GM23248 (cell line): ENCODE measurements around the gene FILIP1L. TPM values are rescaled to one million over a fixed set of nuclear protein-coding genes. Genes with fewer than 3 reads are reported as not detected.

Experiments
- DNase-seq: peaks from one replicate; pipeline ENCODE4 v3.0.0-alpha.2; 2015
- H2AFZ ChIP-seq: fragments of 200-600 bp; sonication (generic); 2 replicates; pipeline ENCODE4 v1.6.1; 2016; ENCODE audit warnings: antibody characterized with exemption
- H3F3A ChIP-seq: fragments of 200-600 bp; sonication (generic); 2 replicates; pipeline ENCODE4 v1.6.1; 2016; ENCODE audit warnings: mild to moderate bottlenecking, antibody characterized with exemption, mixed run types; ENCODE audit not compliant: insufficient read depth
- H3K27ac ChIP-seq: fragments of 200-600 bp; sonication (generic); 2 replicates; pipeline ENCODE4 v1.5.1; 2016; ENCODE audit warnings: mild to moderate bottlenecking
- H3K27me3 ChIP-seq: fragments of 200-600 bp; sonication (generic); replicated peaks from 2 replicates; pipeline ENCODE4 v1.6.1; 2016; ENCODE audit warnings: mild to moderate bottlenecking; ENCODE audit not compliant: insufficient read depth
- H3K36me3 ChIP-seq: fragments of 200-600 bp; sonication (generic); 2 replicates; pipeline ENCODE4 v1.6.1; 2016; ENCODE audit warnings: low read depth, mild to moderate bottlenecking
- H3K4me1 ChIP-seq: fragments of 200-600 bp; sonication (generic); 2 replicates; pipeline ENCODE4 v1.6.1; 2016; ENCODE audit warnings: mild to moderate bottlenecking; ENCODE audit not compliant: insufficient read depth
- H3K4me2 ChIP-seq: fragments of 200-600 bp; sonication (generic); one replicate; pipeline ENCODE4 v1.6.1; 2016; ENCODE audit warnings: mild to moderate bottlenecking; ENCODE audit not compliant: unreplicated experiment
- H3K4me3 ChIP-seq: fragments of 200-600 bp; sonication (generic); 2 replicates; pipeline ENCODE4 v1.5.1; 2016; ENCODE audit warnings: mild to moderate bottlenecking
- H3K79me2 ChIP-seq: fragments of 200-600 bp; sonication (generic); 2 replicates; pipeline ENCODE4 v1.6.1; 2016; ENCODE audit warnings: mild to moderate bottlenecking; ENCODE audit not compliant: insufficient read depth
- H3K9ac ChIP-seq: fragments of 200-600 bp; sonication (generic); 2 replicates; pipeline ENCODE4 v1.6.1; 2016; ENCODE audit warnings: mild to moderate bottlenecking
- H3K9me2 ChIP-seq: fragments of 200-600 bp; sonication (generic); 2 replicates; pipeline ENCODE4 v1.6.1; 2016; ENCODE audit warnings: mixed run types, mild to moderate bottlenecking, moderate library complexity; ENCODE audit not compliant: insufficient read depth
- H3K9me3 ChIP-seq: fragments of 200-600 bp; sonication (generic); one replicate; pipeline ENCODE4 v1.6.1; 2017; ENCODE audit warnings: low read depth
- H4K20me1 ChIP-seq: fragments of 200-600 bp; sonication (generic); 2 replicates; pipeline ENCODE4 v1.6.0; 2016; ENCODE audit not compliant: insufficient read depth
- EZH2 ChIP-seq: fragments of 200-600 bp; sonication (generic); IDR thresholded peaks from 2 replicates; pipeline ENCODE4 v1.6.1; 2018; ENCODE audit warnings: antibody characterized with exemption, mild to moderate bottlenecking; ENCODE audit not compliant: insufficient read depth, poor library complexity, severe bottlenecking
- EZH2phosphoT487 ChIP-seq: fragments of 200-600 bp; sonication (generic); IDR thresholded peaks from 2 replicates; pipeline ENCODE4 v1.6.1; 2018; ENCODE audit warnings: antibody characterized with exemption, moderate library complexity, mild to moderate bottlenecking, low read depth; ENCODE audit not compliant: insufficient read depth
- WGBS, 2 experiments: methylation state at CpG; one replicate each; pipeline ENCODE4 v1.1.6; 2015 to 2017; ENCODE audit warnings: low lambda C conversion rate in 2 of 2, low coverage in 1 of 2; ENCODE audit errors: missing lambda C conversion rate in 2 of 2; 5-methylcytosine and 5-hydroxymethylcytosine counted together
- in situ Hi-C: fragments of 300-500 bp; cut with MboI; formaldehyde crosslinking; loops from 2 replicates; pipeline ENCODE4 v1.15.0; 2020
- microRNA-seq: library from miRNA; unstranded; fragments of <30 nt; microRNA quantifications from one replicate; pipeline ENCODE4, GENCODE V29; 2016; ENCODE audit warnings: borderline number of aligned reads
- polyA plus RNA-seq: library from polyadenylated mRNA; unstranded; fragments of >200 nt; fragmentation: Nextera tagmentation; extraction: Ambion mirVana; gene quantifications from 2 replicates; pipeline ENCODE4 v1.2.1, GENCODE V29; 2016
- small RNA-seq: library from RNA; depleted of rRNA; stranded (forward); fragments of <200 nt; gene quantifications from one replicate; pipeline ENCODE3, GENCODE V24; 2014; ENCODE audit warnings: low read depth, low replicate concordance
- total RNA-seq: library from RNA; depleted of rRNA; stranded (reverse); fragments of >200 nt; shearing (Covaris generic); gene quantifications from 2 replicates; pipeline ENCODE4 v1.2.3, GENCODE V29; 2014; rRNA removed

The FILIP1L gene
- total and polyA plus RNA-seq, 2 experiments from 2014 or later, result 45.0 to 66.3 TPM

GRCh38 chr3:99795573-99795972 lies 318.7 kb downstream of the FILIP1L start:
- no peak overlapping the region for H3K4me3 ChIP-seq
- no peak overlapping the region for H2AFZ ChIP-seq
- no peaks in the 10 kb centered on the region for H3K27me3 ChIP-seq
- H3K9ac ChIP-seq, result no peak overlapping the region
- H3K79me2 ChIP-seq, result no peaks in the 10 kb centered on the region
- H3K9me2 ChIP-seq, result no peaks in the 10 kb centered on the region
- DNase-seq, result no peak
- H4K20me1 ChIP-seq, result no peaks in the 10 kb centered on the region
- H3K27ac ChIP-seq, result no peak overlapping the region
- no peaks in the 10 kb centered on the region for H3K36me3 ChIP-seq
- no peaks in the 10 kb centered on the region for H3F3A ChIP-seq
- in situ Hi-C loops, result no loop called here
- TF ChIP-seq EZH2phosphoT487 (no peak), EZH2 (no peak)
- H3K4me2 ChIP-seq, result no peak overlapping the region
- no peaks in the 10 kb centered on the region for H3K4me1 ChIP-seq
- WGBS, 2 experiments, result 95 to 97% methylated on average over 15 of the region's 15 CpGs
- no peaks in the 10 kb centered on the region for H3K9me3 ChIP-seq

DNA sequence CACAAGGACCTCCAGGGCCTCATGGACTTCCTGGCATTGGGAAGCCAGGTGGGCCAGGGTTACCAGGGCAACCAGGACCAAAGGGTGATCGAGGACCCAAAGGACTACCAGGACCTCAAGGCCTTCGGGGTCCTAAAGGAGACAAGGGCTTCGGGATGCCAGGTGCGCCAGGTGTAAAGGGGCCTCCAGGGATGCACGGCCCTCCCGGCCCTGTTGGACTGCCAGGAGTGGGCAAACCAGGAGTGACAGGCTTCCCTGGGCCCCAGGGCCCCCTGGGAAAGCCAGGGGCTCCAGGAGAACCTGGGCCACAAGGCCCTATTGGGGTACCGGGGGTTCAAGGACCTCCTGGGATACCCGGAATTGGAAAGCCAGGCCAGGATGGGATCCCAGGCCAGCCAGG lies 319.8 kb downstream of the FILIP1L start:
- H3K4me2 ChIP-seq, result no peak overlapping the region
- in situ Hi-C loops, result no loop called here

GRCh38 chr3:99789011-99789721 lies 325.1 kb downstream of the FILIP1L start:
- in situ Hi-C loops, result no loop called here
- no peaks in the 10 kb centered on the region for H3K9me3 ChIP-seq
- H3F3A ChIP-seq, result peaks cover 11% of the 10 kb centered on the region; the same call in 1 of the 2 replicates
- H3K4me3 ChIP-seq, result peak overlapping the region; percentile 15; the same call in 1 of the 2 replicates
- TF ChIP-seq EZH2, result no peak
- no peak for TF ChIP-seq EZH2phosphoT487
- no peaks in the 10 kb centered on the region for H3K27me3 ChIP-seq
- 5 to 6% methylated on average over 3 of the region's 3 CpGs for WGBS, 2 experiments
- H3K79me2 ChIP-seq, result no peaks in the 10 kb centered on the region
- H2AFZ ChIP-seq, result peak overlapping the region; percentile 47
- H3K4me2 ChIP-seq, result peak overlapping the region; percentile 6
- H3K27ac ChIP-seq, result peak overlapping the region; percentile 24; the same call in 1 of the 2 replicates
- H3K9ac ChIP-seq, result peak overlapping the region; percentile 31; the same call in 1 of the 2 replicates
- DNase-seq, result peak; percentile 82
- H3K4me1 ChIP-seq, result peaks cover 21% of the 10 kb centered on the region
- H3K36me3 ChIP-seq, result no peaks in the 10 kb centered on the region
- no peaks in the 10 kb centered on the region for H4K20me1 ChIP-seq
- H3K9me2 ChIP-seq, result no peaks in the 10 kb centered on the region

More for the DNA sequence above, 319.8 kb downstream of the FILIP1L start:
- Histone ChIP-seq H3K27me3 (no peaks in the 10 kb centered on the region), H3K9me3 (no peaks in the 10 kb centered on the region), H3K36me3 (no peaks in the 10 kb centered on the region), H3F3A (no peaks in the 10 kb centered on the region), H3K79me2 (no peaks in the 10 kb centered on the region), H3K9ac (no peak overlapping the region), H3K9me2 (no peaks in the 10 kb centered on the region), H4K20me1 (no peaks in the 10 kb centered on the region), H2AFZ (no peak overlapping the region), H3K4me3 (no peak overlapping the region), H3K4me1 (peaks cover 3% of the 10 kb centered on the region; the same call in 1 of the 2 replicates), H3K27ac (no peak overlapping the region)
- no peak for DNase-seq
- TF ChIP-seq EZH2phosphoT487 (no peak), EZH2 (no peak)
- 76 to 88% methylated on average over 7 to 8 of the region's 8 CpGs for WGBS, 2 experiments

Small RNA genes lying within 50 kb of the gene (microRNA-seq; reads per million reads assigned to microRNA genes)
- not detected for gene MIR3921

Small RNA genes lying within 50 kb of the gene (small RNA-seq; reads per million reads assigned to genes)
- gene MIR3921, result not detected

Other genes starting within 250 kb of the FILIP1L start
- 82.5 and 103 TPM in 2 replicates for gene TBC1D23, start 146.5 kb upstream of the FILIP1L start, total RNA-seq
- gene TBC1D23, start 146.5 kb upstream of the FILIP1L start, polyA plus RNA-seq, result 53.0 and 54.1 TPM in 2 replicates
- gene NIT2, start 220.3 kb upstream of the FILIP1L start, total RNA-seq, result 35.6 and 36.0 TPM in 2 replicates
- 76.2 and 84.0 TPM in 2 replicates for gene NIT2, start 220.3 kb upstream of the FILIP1L start, polyA plus RNA-seq